Smooth muscle cell (in vitro differentiated cells): ENCODE measurements around the gene DEPDC1B. TPM values are rescaled to one million over a fixed set of nuclear protein-coding genes. Genes with fewer than 3 reads are reported as not detected.
"Not testable (repeated sequence)": the region's sequence is repeated elsewhere in the genome, so short reads cannot be mapped to it uniquely, and the experiment has no call there.

Experiments
- DNase-seq: peaks from one replicate; lab custom pipeline; 2025; ENCODE audit not compliant: unreplicated experiment; lab: John Stamatoyannopoulos, UW
- H2AFZ ChIP-seq: fragments of 200-600 bp; sonication (generic); 2 replicates; pipeline ENCODE4 v1.6.0; 2016; ENCODE audit warnings: antibody characterized with exemption, low read depth, mild to moderate bottlenecking
- H3F3A ChIP-seq: fragments of 200-600 bp; sonication (generic); 2 replicates; pipeline ENCODE4 v1.6.0; 2017; ENCODE audit warnings: antibody characterized with exemption, low read depth
- H3K27ac ChIP-seq: fragments of 200-600 bp; sonication (generic); 2 replicates; pipeline ENCODE4 v1.5.1; 2016; ENCODE audit warnings: low read depth, mild to moderate bottlenecking
- H3K27me3 ChIP-seq: fragments of 200-600 bp; sonication (generic); 2 replicates; pipeline ENCODE4 v1.6.1; 2016; ENCODE audit warnings: low read depth, mild to moderate bottlenecking
- H3K36me3 ChIP-seq: fragments of 200-600 bp; sonication (generic); 2 replicates; pipeline ENCODE4 v1.5.1; 2016; ENCODE audit warnings: low read depth
- H3K4me1 ChIP-seq: fragments of 200-600 bp; sonication (generic); 2 replicates; pipeline ENCODE4 v1.5.1; 2016; ENCODE audit warnings: low read depth
- H3K4me2 ChIP-seq: fragments of 200-600 bp; sonication (generic); 2 replicates; pipeline ENCODE4 v1.6.0; 2016; ENCODE audit warnings: mild to moderate bottlenecking
- H3K4me3 ChIP-seq: fragments of 200-600 bp; sonication (generic); 2 replicates; pipeline ENCODE4 v1.5.1; 2016; ENCODE audit warnings: mild to moderate bottlenecking
- H3K79me2 ChIP-seq: fragments of 200-600 bp; sonication (generic); 2 replicates; pipeline ENCODE4 v1.6.0; 2016; ENCODE audit warnings: low read depth, mild to moderate bottlenecking
- H3K9ac ChIP-seq: fragments of 200-600 bp; sonication (generic); 2 replicates; pipeline ENCODE4 v1.6.0; 2016; ENCODE audit warnings: low read depth
- H3K9me3 ChIP-seq: fragments of 200-600 bp; sonication (generic); replicated peaks from 2 replicates; pipeline ENCODE4 v1.5.1; 2016; ENCODE audit warnings: low read depth
- H4K20me1 ChIP-seq: fragments of 200-600 bp; sonication (generic); 2 replicates; pipeline ENCODE4 v1.6.0; 2016; ENCODE audit warnings: low read depth
- CTCF ChIP-seq: fragments of 200-600 bp; sonication (generic); IDR thresholded peaks from 2 replicates; pipeline ENCODE4 v1.5.1; 2017; ENCODE audit warnings: borderline replicate concordance, mild to moderate bottlenecking, antibody characterized with exemption; ENCODE audit not compliant: insufficient read depth, poor library complexity, severe bottlenecking
- WGBS: methylation state at CpG from one replicate; pipeline ENCODE4 v1.1.7; 2016; ENCODE audit warnings: low lambda C conversion rate; 5-methylcytosine and 5-hydroxymethylcytosine counted together
- polyA plus RNA-seq: library from polyadenylated mRNA; unstranded; fragments of >200 nt; fragmentation: Nextera tagmentation; extraction: Ambion mirVana; gene quantifications from 2 replicates; pipeline ENCODE4 v1.2.1, GENCODE V29; 2016
- total RNA-seq: library from RNA; depleted of rRNA; stranded (reverse); fragments of >200 nt; gene quantifications from 2 replicates; pipeline ENCODE4 v1.2.3, GENCODE V29; 2014

Gene DEPDC1B
- total and polyA plus RNA-seq, 2 experiments from 2014 or later: 2.7 to 5.8 TPM

DNA sequence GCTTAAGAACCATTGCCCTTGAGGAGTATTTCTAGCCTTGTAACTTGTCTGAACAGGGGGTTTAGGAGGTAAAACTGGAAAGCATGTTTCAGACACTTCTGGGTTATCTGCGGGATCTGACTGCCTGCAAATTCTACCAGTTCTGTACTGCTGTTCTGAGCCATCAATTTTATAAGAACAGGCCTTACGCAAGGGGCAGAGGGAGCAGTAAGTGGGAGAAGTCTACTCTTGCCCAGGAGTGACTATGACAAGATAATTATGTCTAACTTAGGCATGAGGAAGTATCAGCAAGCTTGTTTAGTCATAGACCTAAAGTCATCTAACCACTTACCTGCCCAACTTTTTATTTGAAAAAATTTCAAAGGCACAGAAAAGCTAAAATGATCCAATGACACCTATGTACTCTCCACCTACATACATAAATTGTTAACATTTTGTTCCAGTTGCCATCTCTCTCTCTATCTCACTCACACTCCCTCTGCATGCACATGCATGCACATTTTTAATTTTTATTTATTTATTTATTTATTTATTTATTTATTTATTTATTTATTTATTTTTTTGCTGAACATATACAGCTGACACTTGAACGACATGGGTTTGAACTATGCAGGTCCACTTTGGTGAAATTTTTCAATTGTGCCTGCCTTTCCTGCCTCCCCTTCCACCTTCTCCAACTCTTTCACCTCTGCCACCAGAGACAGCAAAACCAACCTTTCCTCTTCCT lies 18.4 kb upstream of the DEPDC1B start:
- DNase-seq: no peak
- H3K27me3 ChIP-seq: no peaks in the 10 kb centered on the region
- H4K20me1 ChIP-seq: no peaks in the 10 kb centered on the region
- H3K27ac ChIP-seq: no peak overlapping the region
- no peaks in the 10 kb centered on the region for H3K36me3 ChIP-seq
- H3K9ac ChIP-seq: no peak overlapping the region
- no peak overlapping the region for H3K4me2 ChIP-seq
- no peaks in the 10 kb centered on the region for H3K9me3 ChIP-seq
- H2AFZ ChIP-seq: no peak overlapping the region
- no peak for TF ChIP-seq CTCF
- H3K4me3 ChIP-seq: no peak overlapping the region
- no peaks in the 10 kb centered on the region for H3F3A ChIP-seq
- WGBS: 86% methylated on average over 3 of the region's 3 CpGs
- no peaks in the 10 kb centered on the region for H3K4me1 ChIP-seq
- no peaks in the 10 kb centered on the region for H3K79me2 ChIP-seq

DNA sequence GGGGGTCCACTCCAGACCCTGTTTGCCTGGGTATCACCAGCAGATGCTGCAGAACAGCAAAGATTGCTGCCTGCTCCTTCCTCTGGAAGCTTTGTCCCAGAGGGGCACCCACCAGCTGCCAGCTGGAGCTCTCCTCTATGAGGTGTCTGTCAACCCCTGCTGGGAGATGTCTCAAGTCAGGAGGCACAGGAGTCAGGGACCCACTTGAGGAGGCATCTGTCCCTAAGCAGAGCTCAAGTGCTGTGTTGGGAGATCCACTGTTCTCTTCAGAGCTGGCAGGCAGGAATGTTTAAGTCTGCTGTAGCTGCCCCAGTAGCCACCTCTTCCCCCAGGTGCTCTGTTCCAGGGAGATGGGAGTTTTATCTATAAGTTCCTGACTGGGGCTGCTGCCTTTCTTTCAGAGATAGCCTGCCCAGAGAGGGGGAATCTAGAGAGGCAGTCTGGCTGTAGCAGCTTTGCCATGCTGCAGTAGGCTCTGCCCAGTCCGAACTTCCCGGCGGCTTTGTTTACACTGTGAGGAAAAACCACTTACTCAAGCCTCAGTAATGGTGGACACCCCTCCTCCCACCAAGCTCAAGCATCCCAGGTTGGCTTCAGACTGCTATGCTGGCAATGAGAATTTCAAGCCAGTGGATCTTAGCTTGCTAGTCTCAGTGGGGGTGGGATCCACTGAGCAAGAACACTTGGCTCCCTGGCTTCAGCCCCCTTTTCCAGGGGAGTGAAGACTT lies 15.4 kb upstream of the DEPDC1B start:
- not testable (repeated sequence) for H3K9ac ChIP-seq, H3K4me2 ChIP-seq, H2AFZ ChIP-seq, H3K79me2 ChIP-seq, H3F3A ChIP-seq, H3K9me3 ChIP-seq, H3K36me3 ChIP-seq, H4K20me1 ChIP-seq, H3K27me3 ChIP-seq, H3K27ac ChIP-seq, DNase-seq, H3K4me1 ChIP-seq, H3K4me3 ChIP-seq
- WGBS: 75% methylated on average over 3 of the region's 3 CpGs

GRCh38 chr5:60712950-60713349 lies 13.0 kb upstream of the DEPDC1B start:
- H3K9me3 ChIP-seq: no peaks in the 10 kb centered on the region
- DNase-seq: no peak
- no peak for TF ChIP-seq CTCF
- H4K20me1 ChIP-seq: no peaks in the 10 kb centered on the region
- H3K4me1 ChIP-seq: no peaks in the 10 kb centered on the region
- no peaks in the 10 kb centered on the region for H3K27me3 ChIP-seq
- no peaks in the 10 kb centered on the region for H3F3A ChIP-seq
- no peak overlapping the region for H2AFZ ChIP-seq
- no peaks in the 10 kb centered on the region for H3K79me2 ChIP-seq
- no peak overlapping the region for H3K4me3 ChIP-seq
- no peak overlapping the region for H3K27ac ChIP-seq
- H3K4me2 ChIP-seq: no peak overlapping the region
- no peaks in the 10 kb centered on the region for H3K36me3 ChIP-seq
- no peak overlapping the region for H3K9ac ChIP-seq
- WGBS: 91% methylated on average over 5 of the region's 5 CpGs

- H3K27me3 ChIP-seq, H2AFZ ChIP-seq, H3K4me1 ChIP-seq, H3K27ac ChIP-seq, H3K4me2 ChIP-seq, H3K36me3 ChIP-seq, H3K9me3 ChIP-seq, H4K20me1 ChIP-seq, H3K9ac ChIP-seq, H3K4me3 ChIP-seq, H3K79me2 ChIP-seq, DNase-seq, H3F3A ChIP-seq: not testable (repeated sequence)
- 78% methylated on average over 3 of the region's 3 CpGs for WGBS
These were observed 11.9 kb upstream of the DEPDC1B start for GRCh38 chr5:60711892-60712291.
